Left cardiac atrium (tissue), 4 donors: ENCODE measurements around the gene MAGI1. TPM values are rescaled to one million over a fixed set of nuclear protein-coding genes. Genes with fewer than 3 reads are reported as not detected.
A peak's percentile ranks its signal among the peaks of the same experiment; 100 is the strongest.
"Not testable (repeated sequence)": the region's sequence is repeated elsewhere in the genome, so short reads cannot be mapped to it uniquely, and the experiment has no call there.

Experiments used
- ATAC-seq, 2 donors: fragments of 200-7000 bp; cut with Tn5 transposase; one replicate each; pipeline ENCODE4 v1.9.1; 2020; ENCODE audit warnings: mild to moderate bottlenecking in 2 of 2, moderate library complexity in 2 of 2
- DNase-seq: peaks from one replicate; pipeline ENCODE4 v3.0.0-alpha.2; 2020
- intact Hi-C, 2 donors: fragments of 100-400 bp; cut with DNase I; formaldehyde crosslinking; loops; one replicate each; pipeline versions ENCODE4 v1.14.1 to v1.15.1; 2022 to 2023
- total RNA-seq, 2 donors: library from RNA; stranded (reverse); fragmentation: NEBNext Ultra II Directional; extraction: Animal tissue kit (Norgen Biotek cat#: 25700); gene quantifications; one replicate each; pipeline ENCODE4 v1.2.1, GENCODE V29; 2021
- donor health status: DM: no; HTN: yes; CAD: no.
- donor health status: DM: no; HTN: yes; CAD: no; lungs with severe emphysema.
- donor health status: DM: yes; HTN: yes; CAD: no.
- donor health status: Dilated cardiomyopathy.

The MAGI1 gene
- total RNA-seq, 2 donors from 2014 or later = 27.7 to 30.0 TPM

DNA sequence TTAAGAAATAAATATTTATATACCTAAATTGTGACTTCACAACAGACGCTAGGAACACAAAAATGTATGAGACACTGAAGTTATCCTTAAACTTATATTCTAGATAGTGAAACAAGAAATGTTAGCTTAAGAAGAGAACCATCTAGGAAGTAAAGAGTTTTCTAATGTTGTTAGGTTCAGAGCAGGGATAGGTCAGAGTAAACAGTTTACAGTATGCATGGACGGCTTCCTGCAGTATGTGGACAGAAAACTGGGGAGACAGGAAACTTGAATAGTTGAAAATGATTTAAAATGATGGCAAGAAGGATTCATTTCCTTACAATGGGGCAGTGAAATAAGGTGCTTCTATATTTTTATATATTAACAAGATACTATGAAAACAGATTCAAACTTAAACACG is 449.8 kb downstream of the MAGI1 start:
- no peak for ATAC-seq
- DNase-seq = no peak
- intact Hi-C loops = no loop called here

DNA sequence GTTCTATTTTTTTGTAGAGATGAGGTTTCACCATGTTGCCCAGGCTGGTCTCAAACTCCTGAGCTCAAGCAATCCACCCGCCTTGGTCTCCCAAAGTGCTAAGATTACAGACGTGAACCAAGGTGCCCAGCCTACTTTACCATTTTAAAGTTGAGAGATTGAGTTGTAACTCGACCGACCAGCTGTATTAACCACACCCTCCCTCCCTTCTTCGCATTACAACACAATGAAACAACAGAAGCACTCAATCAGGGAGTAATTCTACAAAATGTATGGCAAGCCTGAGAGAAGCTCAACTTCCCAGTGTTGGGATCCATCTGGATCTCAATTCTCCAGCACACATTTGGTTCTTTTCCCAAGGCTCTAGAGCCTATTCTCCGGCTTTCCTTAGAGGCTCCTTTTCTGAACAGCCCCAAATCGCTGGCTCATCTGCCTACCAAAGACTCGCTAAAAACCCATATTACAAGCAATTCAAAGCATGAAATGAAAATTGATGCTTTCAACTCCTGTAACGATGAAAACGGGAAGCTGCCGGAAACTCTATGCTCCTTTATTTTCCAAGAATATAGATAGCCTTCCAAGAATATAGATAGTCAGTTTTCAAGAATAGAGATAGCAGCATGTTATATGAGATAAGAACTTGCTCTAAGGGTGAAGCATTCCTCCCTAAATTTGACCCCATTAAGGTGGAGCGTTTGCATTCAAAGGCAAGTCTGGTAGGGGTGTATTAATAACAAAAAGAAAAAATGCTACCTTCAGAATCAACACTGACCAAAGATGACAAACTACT is 450.9 kb downstream of the MAGI1 start:
- intact Hi-C loops = no loop called here

GRCh38 chr3:65584913-65585312 is 453.8 kb downstream of the MAGI1 start:
- DNase-seq = no peak
- intact Hi-C loops = no loop called here
- no peak for ATAC-seq

More for the DNA sequence above, 450.9 kb downstream of the MAGI1 start:
- ATAC-seq (no peak), DNase-seq (no peak)

DNA sequence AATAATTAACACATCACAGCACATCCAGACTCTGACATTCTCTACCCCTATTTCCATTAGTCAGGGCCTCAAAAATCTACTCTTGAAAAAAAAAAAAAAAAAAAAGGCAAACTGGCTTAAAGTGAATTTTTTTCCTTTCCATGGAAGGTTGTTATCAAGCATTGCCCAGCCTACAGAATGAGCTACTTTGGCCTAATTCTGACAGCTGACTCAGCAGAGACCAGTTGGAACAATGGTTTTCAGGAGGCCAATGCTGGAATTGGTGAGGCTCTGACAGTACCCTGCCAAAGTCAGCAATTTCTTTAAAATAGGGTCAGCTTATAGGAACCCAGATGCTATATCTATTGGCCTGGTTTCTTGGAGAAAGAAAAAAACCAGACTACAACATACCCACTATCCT is 454.7 kb downstream of the MAGI1 start:
- ATAC-seq = peak in 1 of 2 donors; percentile 40
- intact Hi-C loops = no loop called here

GRCh38 chr3:65583188-65583587 is 455.5 kb downstream of the MAGI1 start:
- DNase-seq = no peak
- ATAC-seq = no peak
- intact Hi-C loops = no loop called here

More for the DNA sequence above, 454.7 kb downstream of the MAGI1 start:
- no peak for DNase-seq

GRCh38 chr3:65582012-65582717 is 456.6 kb downstream of the MAGI1 start:
- ATAC-seq (no peak), DNase-seq (no peak)
- intact Hi-C loops = no loop called here

- no peak for ATAC-seq
- intact Hi-C loops = no loop called here
- DNase-seq = no peak
Observed at GRCh38 chr3:65581313-65581712, 457.4 kb downstream of the MAGI1 start.

- ATAC-seq = no peak
- intact Hi-C loops = loop anchor here in 1 of 2 donors (10.0 kb wide), 1 partner anchor 56 kb away; no protein-coding TSS in a partner anchor
- DNase-seq = no peak
Observed at GRCh38 chr3:65578861-65579260, 459.9 kb downstream of the MAGI1 start.

DNA sequence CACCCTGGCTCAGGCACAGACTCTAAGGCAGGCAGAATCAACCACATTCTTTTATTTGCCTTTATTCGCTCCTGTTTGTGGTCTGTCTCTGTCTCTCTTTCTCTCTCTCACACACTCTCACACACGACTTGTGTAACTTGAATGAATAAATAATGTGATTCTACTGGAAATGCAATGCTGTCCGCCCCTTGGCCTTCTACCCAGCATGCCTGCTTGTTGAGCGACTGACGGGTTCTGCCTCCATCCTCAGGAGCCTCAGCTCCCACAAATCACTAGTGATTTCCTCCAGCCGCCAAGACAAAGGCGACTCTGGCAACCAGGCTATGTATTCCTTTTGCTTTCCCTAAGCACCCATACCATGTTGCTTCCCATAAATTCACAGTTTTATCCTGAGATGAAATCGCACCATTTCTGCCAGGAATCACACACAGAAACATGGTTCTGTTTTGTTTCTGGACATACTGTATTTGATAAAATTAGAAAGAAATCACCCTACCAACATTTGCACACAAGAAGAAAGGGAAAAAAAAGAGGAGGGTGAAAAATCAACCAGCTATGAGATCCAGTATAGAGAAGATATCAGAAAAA is 460.8 kb downstream of the MAGI1 start:
- ATAC-seq (no peak), DNase-seq (no peak)
- intact Hi-C loops = loop anchor here in 1 of 2 donors (10.0 kb wide), 1 partner anchor 57 kb away; no protein-coding TSS in a partner anchor

DNA sequence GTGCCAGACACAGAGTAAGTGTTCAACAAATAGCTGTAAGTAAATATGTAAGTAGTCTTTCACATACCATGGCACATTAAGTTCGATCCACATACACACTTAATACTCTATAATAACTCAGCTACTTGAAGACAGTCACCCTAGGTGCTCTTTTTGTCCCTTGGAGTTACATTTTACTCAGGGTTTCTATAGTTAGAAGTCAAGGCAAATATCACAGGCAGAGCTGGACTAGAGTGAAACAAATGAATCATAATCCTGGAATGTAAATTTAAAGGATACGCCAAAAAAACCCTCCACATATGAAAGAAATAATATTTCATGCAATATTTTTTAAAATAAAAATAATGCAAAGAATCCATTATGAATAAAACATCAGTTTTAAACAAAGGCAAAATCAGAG is 461.8 kb downstream of the MAGI1 start:
- ATAC-seq = no peak

GRCh38 chr3:65576228-65576627 is 462.5 kb downstream of the MAGI1 start:
- no peak for DNase-seq
- no peak for ATAC-seq
- intact Hi-C loops = loop anchor here in 1 of 2 donors (10.0 kb wide), 1 partner anchor 59 kb away; no protein-coding TSS in a partner anchor

More for the DNA sequence above, 461.8 kb downstream of the MAGI1 start:
- no peak for DNase-seq
- intact Hi-C loops = loop anchor here in 1 of 2 donors (10.0 kb wide), 1 partner anchor 58 kb away; no protein-coding TSS in a partner anchor

- DNase-seq = no peak
- no peak for ATAC-seq
- intact Hi-C loops = loop anchor here in 1 of 2 donors (10.0 kb wide), 1 partner anchor 59 kb away; no protein-coding TSS in a partner anchor
Observed at GRCh38 chr3:65575376-65575840, 463.3 kb downstream of the MAGI1 start.

GRCh38 chr3:65573548-65574116 is 465.1 kb downstream of the MAGI1 start:
- ATAC-seq (no peak), DNase-seq (no peak)
- intact Hi-C loops = loop anchor here in 1 of 2 donors (10.0 kb wide), 1 partner anchor 61 kb away; no protein-coding TSS in a partner anchor

DNA sequence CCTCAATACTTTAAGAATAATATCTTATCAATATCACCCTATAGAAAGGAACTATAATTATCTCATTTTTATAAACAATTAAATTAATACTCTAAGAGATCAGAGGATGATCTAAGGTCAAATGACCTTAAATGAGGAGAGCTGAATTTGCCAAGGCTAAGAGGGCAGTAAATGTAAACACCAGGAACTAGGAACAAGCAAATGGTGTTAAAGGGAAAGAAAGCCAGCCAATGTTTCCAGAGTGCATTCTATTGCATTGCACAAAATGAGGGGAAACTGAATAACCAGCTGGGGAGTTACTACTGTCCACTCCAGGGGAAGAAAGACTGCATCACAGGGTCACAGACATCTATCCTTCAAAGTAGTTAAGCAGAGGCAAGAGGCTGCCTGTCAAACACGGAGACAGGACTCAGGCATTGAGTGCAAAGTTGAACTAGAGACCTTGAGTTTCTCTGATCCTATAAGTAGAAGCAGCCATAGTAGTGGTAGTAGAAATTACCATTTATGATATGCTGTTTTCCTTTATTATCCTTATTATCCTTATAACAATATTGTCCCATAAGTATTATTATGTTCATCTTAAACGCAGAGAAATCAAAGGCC is 466.4 kb downstream of the MAGI1 start:
- intact Hi-C loops = loop anchor here in 1 of 2 donors (10.0 kb wide), 1 partner anchor 63 kb away; no protein-coding TSS in a partner anchor
- no peak for DNase-seq
- ATAC-seq = no peak

DNA sequence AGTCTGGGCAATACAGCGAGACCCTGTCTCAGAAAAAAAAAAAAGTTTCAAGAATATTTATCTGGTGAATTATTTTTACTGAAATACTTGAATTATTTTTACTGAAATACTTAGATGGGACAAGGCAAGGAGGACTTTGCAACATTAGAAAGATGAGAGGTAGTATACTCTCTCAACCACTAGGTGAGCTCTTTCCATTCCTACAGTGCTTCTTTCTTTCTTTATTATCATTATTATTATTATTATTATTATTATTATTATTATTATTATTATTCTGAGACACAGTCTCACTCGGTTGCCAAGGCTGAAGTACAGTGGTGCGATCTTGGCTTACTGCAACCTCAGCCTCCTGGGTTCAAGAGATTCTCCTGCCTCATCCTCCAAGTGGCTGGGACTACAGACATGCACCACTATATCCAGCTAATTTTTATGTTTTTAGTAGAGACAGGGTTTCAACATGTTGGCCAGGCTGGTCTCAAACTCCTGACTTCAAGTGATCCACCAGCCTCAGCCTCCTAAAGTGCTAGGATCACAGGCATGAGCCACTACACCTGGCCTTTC is 468.8 kb downstream of the MAGI1 start:
- DNase-seq = no peak
- no peak for ATAC-seq
- intact Hi-C loops = loop anchor here in 1 of 2 donors (10.0 kb wide), 1 partner anchor 65 kb away; no protein-coding TSS in a partner anchor

DNA sequence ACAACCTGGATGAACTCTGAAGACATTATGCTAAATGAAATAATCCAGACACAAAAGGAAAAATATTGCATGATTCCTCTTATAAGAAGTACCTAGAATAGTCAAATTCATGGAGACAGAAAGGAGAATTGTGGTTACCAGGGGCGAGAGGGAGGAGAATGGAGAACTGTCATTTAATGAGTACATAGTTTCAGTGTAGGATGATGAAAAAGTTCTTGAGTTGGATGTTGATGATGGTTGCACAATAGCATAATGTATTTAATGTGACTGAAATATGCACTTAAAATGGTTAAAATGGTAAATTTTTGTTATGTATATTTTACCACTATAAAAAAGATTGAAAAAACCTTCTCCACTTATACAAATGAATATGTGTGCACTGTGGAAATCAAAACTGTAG is 469.6 kb downstream of the MAGI1 start:
- ATAC-seq (no peak), DNase-seq (no peak)
- intact Hi-C loops = no loop called here

DNA sequence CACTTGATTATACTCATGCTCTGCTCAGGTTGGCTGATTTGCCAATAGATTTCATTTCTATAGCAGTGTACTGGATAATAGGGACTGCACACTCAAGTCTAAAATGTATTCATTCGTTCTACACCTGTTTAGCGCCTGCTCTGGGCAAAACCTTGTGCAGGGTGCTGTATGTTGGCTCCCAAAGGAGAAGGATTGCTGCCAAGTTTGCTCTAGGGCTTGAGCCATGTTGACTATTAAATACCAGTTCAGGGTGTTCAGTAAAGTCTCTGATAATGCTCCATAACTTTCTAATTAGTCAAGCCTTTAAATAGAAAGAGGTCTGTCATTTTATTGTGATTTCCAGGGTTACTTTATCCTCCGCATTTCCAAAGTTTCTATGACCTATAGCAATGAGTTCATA is 470.2 kb downstream of the MAGI1 start:
- peak; percentile 76 to 84 for ATAC-seq
- DNase-seq = no peak
- intact Hi-C loops = no loop called here

- DNase-seq, ATAC-seq, intact Hi-C loops: not testable (repeated sequence)
Observed at GRCh38 chr3:65565744-65566143, 473.0 kb downstream of the MAGI1 start.
